ENCODE measurements around the gene REXO4. TPM values are rescaled to one million over a fixed set of nuclear protein-coding genes. Genes with fewer than 3 reads are reported as not detected.

Gene REXO4
- total and polyA plus RNA-seq, 2 of the 13 experiments (the other 11 are each of a cell fraction or from before 2014, with no cell fraction given) = 18.5 to 30.4 TPM

DNA sequence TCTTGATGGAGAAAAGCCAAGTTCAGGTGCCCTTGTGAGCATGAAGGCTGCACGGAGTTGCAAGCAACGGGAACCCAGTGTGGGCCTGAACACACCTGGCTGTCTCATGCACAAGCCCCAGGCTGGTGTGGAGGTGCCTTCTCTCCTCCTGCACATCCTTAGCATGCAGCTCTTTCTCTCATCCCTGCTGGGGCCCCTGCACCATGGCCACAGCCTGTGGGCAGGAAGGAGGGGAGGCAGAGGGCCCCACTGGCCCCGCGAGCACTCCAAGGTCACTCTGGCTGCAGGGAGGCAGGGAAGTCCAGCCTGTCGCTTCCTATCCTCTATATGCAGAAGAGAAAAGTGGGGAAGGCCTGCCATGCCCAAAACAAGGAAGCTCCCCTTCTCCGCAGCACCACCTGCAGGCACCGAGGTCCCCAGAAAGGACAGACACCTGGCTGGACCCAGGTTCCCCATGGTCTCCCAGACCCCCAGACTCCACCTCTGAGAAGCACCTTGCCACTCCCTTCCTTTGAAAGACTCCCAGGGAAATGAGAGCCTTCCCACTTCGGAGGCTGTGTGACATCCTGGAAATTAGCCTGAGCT lies 23.0 kb downstream of the REXO4 start (continued):
- TF ChIP-seq, protein P1, sequence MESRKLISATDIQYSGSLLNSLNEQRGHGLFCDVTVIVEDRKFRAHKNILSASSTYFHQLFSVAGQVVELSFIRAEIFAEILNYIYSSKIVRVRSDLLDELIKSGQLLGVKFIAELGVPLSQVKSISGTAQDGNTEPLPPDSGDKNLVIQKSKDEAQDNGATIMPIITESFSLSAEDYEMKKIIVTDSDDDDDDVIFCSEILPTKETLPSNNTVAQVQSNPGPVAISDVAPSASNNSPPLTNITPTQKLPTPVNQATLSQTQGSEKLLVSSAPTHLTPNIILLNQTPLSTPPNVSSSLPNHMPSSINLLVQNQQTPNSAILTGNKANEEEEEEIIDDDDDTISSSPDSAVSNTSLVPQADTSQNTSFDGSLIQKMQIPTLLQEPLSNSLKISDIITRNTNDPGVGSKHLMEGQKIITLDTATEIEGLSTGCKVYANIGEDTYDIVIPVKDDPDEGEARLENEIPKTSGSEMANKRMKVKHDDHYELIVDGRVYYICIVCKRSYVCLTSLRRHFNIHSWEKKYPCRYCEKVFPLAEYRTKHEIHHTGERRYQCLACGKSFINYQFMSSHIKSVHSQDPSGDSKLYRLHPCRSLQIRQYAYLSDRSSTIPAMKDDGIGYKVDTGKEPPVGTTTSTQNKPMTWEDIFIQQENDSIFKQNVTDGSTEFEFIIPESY (CRISPR knock-in tag; IDR thresholded peaks at IDR 0.05) = no peak
- TF ChIP-seq NCOA1 (CRISPR knock-in tag; IDR thresholded peaks at IDR 0.05) (0 out of 2 replicates have a peak, but pooled peaks have one; percentile 35), ZNF850 (CRISPR knock-in tag; conservative IDR thresholded peaks at IDR 0.05) (no peak), GMEB2 (CRISPR knock-in tag; IDR thresholded peaks at IDR 0.05; ENCODE audit: low read depth) (no peak), HMGA1 (CRISPR knock-in tag; conservative IDR thresholded peaks at IDR 0.05) (no peak), ZC3H4 (CRISPR knock-in tag; IDR thresholded peaks at IDR 0.05; ENCODE audit: borderline replicate concordance) (no peak), KDM6A (CRISPR knock-in tag; IDR thresholded peaks at IDR 0.05; ENCODE audit: low read depth) (0 out of 2 replicates have a peak, but pooled peaks have one; percentile 49), CBFB (CRISPR knock-in tag; IDR thresholded peaks at IDR 0.05) (no peak), TMF1 (CRISPR knock-in tag; IDR thresholded peaks at IDR 0.05; ENCODE audit: low read depth) (no peak), SP140L (CRISPR knock-in tag; IDR thresholded peaks at IDR 0.05; ENCODE audit: borderline replicate concordance) (no peak)
- TF ChIP-seq, protein P2, sequence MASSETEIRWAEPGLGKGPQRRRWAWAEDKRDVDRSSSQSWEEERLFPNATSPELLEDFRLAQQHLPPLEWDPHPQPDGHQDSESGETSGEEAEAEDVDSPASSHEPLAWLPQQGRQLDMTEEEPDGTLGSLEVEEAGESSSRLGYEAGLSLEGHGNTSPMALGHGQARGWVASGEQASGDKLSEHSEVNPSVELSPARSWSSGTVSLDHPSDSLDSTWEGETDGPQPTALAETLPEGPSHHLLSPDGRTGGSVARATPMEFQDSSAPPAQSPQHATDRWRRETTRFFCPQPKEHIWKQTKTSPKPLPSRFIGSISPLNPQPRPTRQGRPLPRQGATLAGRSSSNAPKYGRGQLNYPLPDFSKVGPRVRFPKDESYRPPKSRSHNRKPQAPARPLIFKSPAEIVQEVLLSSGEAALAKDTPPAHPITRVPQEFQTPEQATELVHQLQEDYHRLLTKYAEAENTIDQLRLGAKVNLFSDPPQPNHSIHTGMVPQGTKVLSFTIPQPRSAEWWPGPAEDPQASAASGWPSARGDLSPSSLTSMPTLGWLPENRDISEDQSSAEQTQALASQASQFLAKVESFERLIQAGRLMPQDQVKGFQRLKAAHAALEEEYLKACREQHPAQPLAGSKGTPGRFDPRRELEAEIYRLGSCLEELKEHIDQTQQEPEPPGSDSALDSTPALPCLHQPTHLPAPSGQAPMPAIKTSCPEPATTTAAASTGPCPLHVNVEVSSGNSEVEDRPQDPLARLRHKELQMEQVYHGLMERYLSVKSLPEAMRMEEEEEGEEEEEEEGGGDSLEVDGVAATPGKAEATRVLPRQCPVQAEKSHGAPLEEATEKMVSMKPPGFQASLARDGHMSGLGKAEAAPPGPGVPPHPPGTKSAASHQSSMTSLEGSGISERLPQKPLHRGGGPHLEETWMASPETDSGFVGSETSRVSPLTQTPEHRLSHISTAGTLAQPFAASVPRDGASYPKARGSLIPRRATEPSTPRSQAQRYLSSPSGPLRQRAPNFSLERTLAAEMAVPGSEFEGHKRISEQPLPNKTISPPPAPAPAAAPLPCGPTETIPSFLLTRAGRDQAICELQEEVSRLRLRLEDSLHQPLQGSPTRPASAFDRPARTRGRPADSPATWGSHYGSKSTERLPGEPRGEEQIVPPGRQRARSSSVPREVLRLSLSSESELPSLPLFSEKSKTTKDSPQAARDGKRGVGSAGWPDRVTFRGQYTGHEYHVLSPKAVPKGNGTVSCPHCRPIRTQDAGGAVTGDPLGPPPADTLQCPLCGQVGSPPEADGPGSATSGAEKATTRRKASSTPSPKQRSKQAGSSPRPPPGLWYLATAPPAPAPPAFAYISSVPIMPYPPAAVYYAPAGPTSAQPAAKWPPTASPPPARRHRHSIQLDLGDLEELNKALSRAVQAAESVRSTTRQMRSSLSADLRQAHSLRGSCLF (CRISPR knock-in tag; IDR thresholded peaks at IDR 0.05; ENCODE audit: borderline replicate concordance) = no peak
